ENCODE measurements around the gene NCS1. TPM values are rescaled to one million over a fixed set of nuclear protein-coding genes. Genes with fewer than 3 reads are reported as not detected.

The NCS1 gene
- total and polyA plus RNA-seq, 8 donors = 16.7 to 24.9 (median 19.7) TPM

DNA sequence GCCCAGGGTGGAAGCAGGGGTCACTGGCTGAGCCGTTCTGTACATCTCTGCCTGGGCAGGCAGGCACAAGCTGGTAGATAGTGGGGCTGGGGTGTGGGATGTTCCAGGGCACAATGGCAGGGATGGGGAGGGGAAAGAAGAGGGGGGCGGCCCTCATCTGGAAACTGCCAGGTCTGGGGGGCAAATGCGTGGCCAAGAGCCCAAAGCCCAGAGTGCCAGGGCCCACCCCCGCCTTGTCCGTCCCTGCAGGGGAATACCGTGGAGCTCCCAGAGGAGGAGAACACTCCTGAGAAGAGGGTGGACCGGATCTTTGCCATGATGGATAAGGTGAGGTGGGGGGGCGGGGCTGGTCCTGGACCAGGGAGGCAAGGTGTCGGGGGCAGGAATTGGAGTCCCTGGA, 50.6 kb downstream of the NCS1 start:
- no peaks in the 10 kb centered on the region for H3K4me1 ChIP-seq
- ATAC-seq (no peak), DNase-seq (peak in 1 of 4 donors; percentile 53)
- no peaks in the 10 kb centered on the region for H3K27me3 ChIP-seq
- H3K4me3 ChIP-seq = no peak overlapping the region
- TF ChIP-seq, protein P1, sequence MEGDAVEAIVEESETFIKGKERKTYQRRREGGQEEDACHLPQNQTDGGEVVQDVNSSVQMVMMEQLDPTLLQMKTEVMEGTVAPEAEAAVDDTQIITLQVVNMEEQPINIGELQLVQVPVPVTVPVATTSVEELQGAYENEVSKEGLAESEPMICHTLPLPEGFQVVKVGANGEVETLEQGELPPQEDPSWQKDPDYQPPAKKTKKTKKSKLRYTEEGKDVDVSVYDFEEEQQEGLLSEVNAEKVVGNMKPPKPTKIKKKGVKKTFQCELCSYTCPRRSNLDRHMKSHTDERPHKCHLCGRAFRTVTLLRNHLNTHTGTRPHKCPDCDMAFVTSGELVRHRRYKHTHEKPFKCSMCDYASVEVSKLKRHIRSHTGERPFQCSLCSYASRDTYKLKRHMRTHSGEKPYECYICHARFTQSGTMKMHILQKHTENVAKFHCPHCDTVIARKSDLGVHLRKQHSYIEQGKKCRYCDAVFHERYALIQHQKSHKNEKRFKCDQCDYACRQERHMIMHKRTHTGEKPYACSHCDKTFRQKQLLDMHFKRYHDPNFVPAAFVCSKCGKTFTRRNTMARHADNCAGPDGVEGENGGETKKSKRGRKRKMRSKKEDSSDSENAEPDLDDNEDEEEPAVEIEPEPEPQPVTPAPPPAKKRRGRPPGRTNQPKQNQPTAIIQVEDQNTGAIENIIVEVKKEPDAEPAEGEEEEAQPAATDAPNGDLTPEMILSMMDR (IDR thresholded peaks at IDR 0.05) = no peak
- H3K27ac ChIP-seq = no peak overlapping the region
- intact Hi-C loops (cut with DNase I) = no loop called here
- peaks cover 0 to 9% of the 10 kb centered on the region in 2 donors for H3K9me3 ChIP-seq
- H3K36me3 ChIP-seq = no peaks in the 10 kb centered on the region

DNA sequence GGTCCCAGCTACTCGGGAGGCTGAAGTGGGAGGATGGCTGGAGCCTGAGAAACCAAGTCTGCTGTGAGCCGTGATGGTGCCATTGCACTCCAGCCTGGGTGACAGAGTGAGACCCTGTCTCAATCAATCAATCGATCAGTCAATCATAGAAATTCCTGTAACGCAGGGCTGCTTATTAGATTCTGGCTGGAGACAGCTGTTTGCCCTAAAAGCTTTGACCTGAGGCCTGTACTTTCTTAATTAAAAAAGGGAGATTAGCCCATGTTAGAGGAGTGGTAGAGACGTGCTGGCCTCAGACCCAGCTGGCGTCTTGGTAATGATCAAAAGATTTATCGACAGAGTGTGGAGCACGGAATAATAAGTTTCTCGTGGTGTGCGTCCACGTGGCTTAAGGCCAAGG, 52.9 kb downstream of the NCS1 start:
- Histone ChIP-seq H3K27ac (no peak overlapping the region), H3K36me3 (no peaks in the 10 kb centered on the region), H3K9me3 (peaks cover 0 to 16% of the 10 kb centered on the region in 2 donors), H3K4me1 (no peaks in the 10 kb centered on the region), H3K27me3 (no peaks in the 10 kb centered on the region), H3K4me3 (no peak overlapping the region)
- intact Hi-C loops (cut with DNase I) = no loop called here
- no peak for DNase-seq
- no peak for ATAC-seq
- TF ChIP-seq, protein P1 (IDR thresholded peaks at IDR 0.05) = no peak

DNA sequence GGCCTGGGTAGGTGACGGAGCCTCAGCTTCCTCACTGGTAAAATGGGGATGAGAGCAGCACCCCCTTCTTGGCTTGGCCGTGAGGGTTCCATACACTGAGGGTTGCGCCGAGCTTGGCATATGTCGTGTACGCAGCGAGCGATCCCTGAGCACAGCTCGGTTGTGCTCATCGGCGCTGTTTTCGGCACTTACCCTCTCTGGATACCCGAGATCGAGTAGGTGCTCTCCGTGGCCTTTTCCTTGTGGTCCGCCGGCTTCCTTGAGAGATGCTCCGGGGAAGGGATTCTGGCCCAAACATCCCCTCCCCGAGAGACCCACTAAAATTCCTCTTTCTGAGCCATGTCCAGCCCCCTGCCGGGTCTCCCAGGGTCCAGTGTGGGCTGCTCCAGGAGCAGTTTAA, 53.4 kb downstream of the NCS1 start:
- TF ChIP-seq, protein P1 (IDR thresholded peaks at IDR 0.05) = no peak
- no peaks in the 10 kb centered on the region for H3K4me1 ChIP-seq
- no peaks in the 10 kb centered on the region for H3K36me3 ChIP-seq
- ATAC-seq (no peak), DNase-seq (no peak)
- no peak overlapping the region for H3K27ac ChIP-seq
- peaks cover 0 to 16% of the 10 kb centered on the region in 2 donors for H3K9me3 ChIP-seq
- intact Hi-C loops (cut with DNase I) = no loop called here
- H3K4me3 ChIP-seq = no peak overlapping the region
- no peaks in the 10 kb centered on the region for H3K27me3 ChIP-seq

DNA sequence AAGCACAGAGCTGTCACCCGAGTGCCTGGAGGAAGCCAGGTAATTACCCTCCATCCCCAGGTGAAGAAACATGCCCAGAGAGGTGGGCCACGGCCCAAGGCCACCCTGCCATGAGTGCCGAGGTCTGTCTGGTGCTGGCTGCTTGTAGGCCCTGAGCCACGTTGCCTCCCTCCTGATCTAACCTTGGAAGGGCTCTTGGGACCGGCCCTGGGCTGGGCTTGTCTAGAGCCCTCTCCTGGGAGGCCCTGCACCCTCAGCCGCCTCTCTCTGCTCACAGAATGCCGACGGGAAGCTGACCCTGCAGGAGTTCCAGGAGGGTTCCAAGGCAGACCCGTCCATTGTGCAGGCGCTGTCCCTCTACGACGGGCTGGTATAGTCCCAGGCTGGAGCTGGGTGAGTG, 53.9 kb downstream of the NCS1 start:
- TF ChIP-seq, protein P1 (IDR thresholded peaks at IDR 0.05) = no peak
- no peaks in the 10 kb centered on the region for H3K27me3 ChIP-seq
- ATAC-seq = no peak
- DNase-seq = no peak
- intact Hi-C loops (cut with DNase I) = no loop called here
- H3K4me3 ChIP-seq = no peak overlapping the region
- H3K36me3 ChIP-seq = no peaks in the 10 kb centered on the region
- no peaks in the 10 kb centered on the region for H3K4me1 ChIP-seq
- peaks cover 0 to 16% of the 10 kb centered on the region in 2 donors for H3K9me3 ChIP-seq
- H3K27ac ChIP-seq = no peak overlapping the region

DNA sequence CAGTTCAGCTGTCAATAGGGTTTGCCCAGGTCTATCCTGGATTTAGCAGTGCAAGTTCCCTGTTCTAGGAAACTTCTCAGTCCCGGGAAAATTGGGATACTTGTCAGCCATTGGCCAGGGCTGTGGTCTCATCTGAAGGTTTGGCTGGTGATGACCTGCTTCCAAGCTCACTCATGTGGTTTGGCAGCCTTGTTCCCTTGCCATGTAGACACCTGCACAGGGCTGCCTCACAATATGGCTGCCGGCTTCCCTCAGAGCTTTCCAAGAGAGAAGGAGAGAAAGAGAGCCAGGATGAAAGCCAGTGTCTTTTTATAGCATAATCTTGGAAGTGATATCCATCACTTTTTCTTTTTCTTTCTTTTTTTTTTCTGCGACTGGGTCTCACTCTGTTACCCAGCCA, 55.6 kb downstream of the NCS1 start:
- intact Hi-C loops (cut with DNase I) = no loop called here
- Histone ChIP-seq H3K4me3 (no peak overlapping the region), H3K9me3 (peaks cover 0 to 16% of the 10 kb centered on the region in 2 donors), H3K27ac (no peak overlapping the region), H3K27me3 (no peaks in the 10 kb centered on the region), H3K4me1 (no peaks in the 10 kb centered on the region), H3K36me3 (no peaks in the 10 kb centered on the region)
- no peak for DNase-seq
- TF ChIP-seq, protein P1 (IDR thresholded peaks at IDR 0.05) = no peak
- no peak for ATAC-seq
